ENCODE data around the gene RBFOX2. TPM values are rescaled to one million over a fixed set of nuclear protein-coding genes. Genes with fewer than 3 reads are reported as not detected.

The RBFOX2 gene
- polyA plus RNA-seq, 2 of the 4 experiments (the other 2 are of a cell fraction), result 30.3 to 77.7 TPM

DNA sequence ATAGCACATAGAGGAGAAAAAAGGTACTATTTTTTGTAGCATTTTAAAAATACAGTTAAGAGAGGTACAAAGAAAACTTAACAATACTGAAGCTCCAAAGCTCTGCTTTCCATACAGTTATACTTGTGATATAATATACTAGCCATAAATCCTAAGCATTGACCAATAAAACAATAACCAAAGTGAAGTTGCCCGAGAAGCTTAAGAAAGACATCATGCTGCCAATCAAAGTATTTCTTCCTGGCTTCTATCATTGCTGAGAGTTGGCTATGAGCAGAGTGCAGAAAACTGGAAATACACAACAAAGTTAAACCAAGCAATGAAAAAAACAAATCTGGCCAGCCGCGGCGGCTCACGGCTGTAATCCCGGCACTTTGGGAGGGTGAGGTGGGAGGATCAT is 84.2 kb downstream of the RBFOX2 start:
- no peak overlapping the region for H3K4me2 ChIP-seq
- ChIA-PET CTCF (interaction anchor here (0.9 kb wide), 1 partner anchor 90 kb away, joined by 3 read pairs; no protein-coding TSS in a partner anchor), POLR2A (no interaction called here)
- no peaks in the 10 kb centered on the region for H3K9me3 ChIP-seq
- no peak overlapping the region for H3K4me3 ChIP-seq
- ATAC-seq (no peak), DNase-seq (ENCODE audit: low read depth in 1 of 2, low spot score in 1 of 2) (no peak), FAIRE-seq (no peak)
- TF ChIP-seq BHLHE40 (IDR thresholded peaks at IDR 0.05; ENCODE audit: low read depth, low read length), result no peak
- no peak for TF ChIP-seq CBX8 (IDR thresholded peaks at IDR 0.05)
- TF ChIP-seq NPAS2 (CRISPR knock-in tag; IDR thresholded peaks at IDR 0.05; ENCODE audit: borderline replicate concordance), result no peak
- TF ChIP-seq ZFP36 (IDR thresholded peaks at IDR 0.05; ENCODE audit: borderline replicate concordance, partially characterized antibody), result no peak
- no peak for TF ChIP-seq RFX5 (IDR thresholded peaks at IDR 0.05)
- TF ChIP-seq RNF2 (IDR thresholded peaks at IDR 0.05; ENCODE audit: borderline replicate concordance, low read depth), result no peak
- no peak for TF ChIP-seq KDM1A (IDR thresholded peaks at IDR 0.05; ENCODE audit: low read depth)
- TF ChIP-seq, protein P1, sequence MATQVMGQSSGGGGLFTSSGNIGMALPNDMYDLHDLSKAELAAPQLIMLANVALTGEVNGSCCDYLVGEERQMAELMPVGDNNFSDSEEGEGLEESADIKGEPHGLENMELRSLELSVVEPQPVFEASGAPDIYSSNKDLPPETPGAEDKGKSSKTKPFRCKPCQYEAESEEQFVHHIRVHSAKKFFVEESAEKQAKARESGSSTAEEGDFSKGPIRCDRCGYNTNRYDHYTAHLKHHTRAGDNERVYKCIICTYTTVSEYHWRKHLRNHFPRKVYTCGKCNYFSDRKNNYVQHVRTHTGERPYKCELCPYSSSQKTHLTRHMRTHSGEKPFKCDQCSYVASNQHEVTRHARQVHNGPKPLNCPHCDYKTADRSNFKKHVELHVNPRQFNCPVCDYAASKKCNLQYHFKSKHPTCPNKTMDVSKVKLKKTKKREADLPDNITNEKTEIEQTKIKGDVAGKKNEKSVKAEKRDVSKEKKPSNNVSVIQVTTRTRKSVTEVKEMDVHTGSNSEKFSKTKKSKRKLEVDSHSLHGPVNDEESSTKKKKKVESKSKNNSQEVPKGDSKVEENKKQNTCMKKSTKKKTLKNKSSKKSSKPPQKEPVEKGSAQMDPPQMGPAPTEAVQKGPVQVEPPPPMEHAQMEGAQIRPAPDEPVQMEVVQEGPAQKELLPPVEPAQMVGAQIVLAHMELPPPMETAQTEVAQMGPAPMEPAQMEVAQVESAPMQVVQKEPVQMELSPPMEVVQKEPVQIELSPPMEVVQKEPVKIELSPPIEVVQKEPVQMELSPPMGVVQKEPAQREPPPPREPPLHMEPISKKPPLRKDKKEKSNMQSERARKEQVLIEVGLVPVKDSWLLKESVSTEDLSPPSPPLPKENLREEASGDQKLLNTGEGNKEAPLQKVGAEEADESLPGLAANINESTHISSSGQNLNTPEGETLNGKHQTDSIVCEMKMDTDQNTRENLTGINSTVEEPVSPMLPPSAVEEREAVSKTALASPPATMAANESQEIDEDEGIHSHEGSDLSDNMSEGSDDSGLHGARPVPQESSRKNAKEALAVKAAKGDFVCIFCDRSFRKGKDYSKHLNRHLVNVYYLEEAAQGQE (IDR thresholded peaks at IDR 0.05), result no peak
- TF ChIP-seq HES2 (IDR thresholded peaks at IDR 0.05), result no peak
- TF ChIP-seq FOSB (CRISPR knock-in tag; IDR thresholded peaks at IDR 0.05), result no peak
- no peak for TF ChIP-seq JUN (IDR thresholded peaks at IDR 0.05)
- TF ChIP-seq ESRRA (IDR thresholded peaks at IDR 0.05; ENCODE audit: borderline replicate concordance, low read length), result no peak
- no peak for TF ChIP-seq HOXB13 (CRISPR knock-in tag; IDR thresholded peaks at IDR 0.05; ENCODE audit: low read depth)
- TF ChIP-seq GATA3 (IDR thresholded peaks at IDR 0.05; ENCODE audit: borderline replicate concordance), result no peak
- TF ChIP-seq EP300 (IDR thresholded peaks at IDR 0.05), result no peak
- H3K27ac ChIP-seq, result no peak overlapping the region
- 0 out of 3 replicates have a peak, but pooled peaks cover 2% of the 10 kb centered on the region for H3K4me1 ChIP-seq
- 97% methylated on average over 6 of the region's 6 CpGs for WGBS (ENCODE audit: missing lambda C conversion rate)

DNA sequence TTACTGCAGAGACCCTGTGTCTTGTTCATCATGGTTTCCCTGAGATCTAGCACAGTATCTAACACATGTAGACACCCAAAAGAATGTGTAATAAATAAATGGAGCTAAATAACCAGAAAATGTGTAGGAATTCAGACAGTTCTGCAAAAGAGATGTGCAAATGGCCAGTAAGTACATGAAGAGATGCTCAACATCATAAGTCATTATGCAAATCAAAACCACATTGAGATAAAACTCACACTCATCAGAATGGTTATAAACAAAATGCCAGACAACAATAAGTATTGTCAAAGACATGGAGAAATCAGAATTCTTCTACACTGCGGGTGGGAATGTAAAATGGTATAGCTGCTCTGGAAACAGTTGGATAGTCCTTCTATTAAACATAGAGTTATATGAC is 88.5 kb downstream of the RBFOX2 start:
- TF ChIP-seq MAZ (IDR thresholded peaks at IDR 0.05; ENCODE audit: borderline replicate concordance, low read depth, low read length) (no peak), RNF2 (IDR thresholded peaks at IDR 0.05; ENCODE audit: borderline replicate concordance, low read depth) (no peak), KDM5A (IDR thresholded peaks at IDR 0.05) (no peak), FOXS1 (CRISPR knock-in tag; IDR thresholded peaks at IDR 0.05) (no peak), TFCP2L1 (CRISPR knock-in tag; IDR thresholded peaks at IDR 0.05) (no peak), NR3C1 (IDR thresholded peaks at IDR 0.05) (no peak), CBX2 (IDR thresholded peaks at IDR 0.05; ENCODE audit: borderline replicate concordance, low read depth) (no peak), CHD4 (IDR thresholded peaks at IDR 0.05; ENCODE audit: borderline replicate concordance) (no peak), MYC (IDR thresholded peaks at IDR 0.05; ENCODE audit: borderline replicate concordance, low read length) (no peak), CBX8 (IDR thresholded peaks at IDR 0.05) (no peak), HOXB13 (CRISPR knock-in tag; IDR thresholded peaks at IDR 0.05; ENCODE audit: low read depth) (no peak)
- no peak overlapping the region for H3K4me3 ChIP-seq
- H3K9me3 ChIP-seq, result no peaks in the 10 kb centered on the region
- no peak overlapping the region for H3K27ac ChIP-seq
- no peak for ATAC-seq
- POLR2A ChIA-PET, result no interaction called here
- no peak for DNase-seq (ENCODE audit: low read depth in 1 of 2, low spot score in 1 of 2)
- CTCF ChIA-PET, result interaction anchor here (0.7 to 2.4 kb wide), 2 partner anchors 126 to 184 kb away, joined by 3 to 11 read pairs; no protein-coding TSS in a partner anchor
- no peak overlapping the region for H3K4me2 ChIP-seq
- WGBS (ENCODE audit: missing lambda C conversion rate), result 97% methylated on average over 1 of the region's 1 CpG
- FAIRE-seq, result no peak
- no peaks in the 10 kb centered on the region for H3K4me1 ChIP-seq
